Prostate gland (tissue), 2 donors: ENCODE data around the gene CTH. TPM values are rescaled to one million over a fixed set of nuclear protein-coding genes. Genes with fewer than 3 reads are reported as not detected.

Experiments used
- DNase-seq: peaks from one replicate; pipeline ENCODE4 v3.0.0-alpha.2; 2019; ENCODE audit warnings: low spot score
- H3K27ac ChIP-seq, 2 donors: fragments of 200-600 bp; sonication (generic); 2 replicates each; pipeline ENCODE4 v1.5.1; 2017 to 2019
- H3K27me3 ChIP-seq: fragments of 200-600 bp; sonication (generic); replicated peaks from 2 replicates; pipeline ENCODE4 v1.5.1; 2019; ENCODE audit not compliant: insufficient read depth
- H3K36me3 ChIP-seq, 2 donors: fragments of 200-600 bp; sonication (generic); 1 replicate in 1 of 2; 2 replicates in 1 of 2; pipeline versions ENCODE4 v1.5.1 to v1.8.1; 2017 to 2019
- H3K4me1 ChIP-seq: fragments of 200-600 bp; sonication (generic); replicated peaks from 2 replicates; pipeline ENCODE4 v1.5.1; 2019
- H3K4me3 ChIP-seq, 2 donors: fragments of 200-600 bp; sonication (generic); 2 replicates each; pipeline ENCODE4 v1.5.1; 2017 to 2019
- H3K9me3 ChIP-seq: fragments of 200-600 bp; sonication (generic); 2 replicates; pipeline ENCODE4 v1.5.1; 2017
- CTCF ChIP-seq, 4 experiments: fragments of 200-600 bp in 2 of 4; fragments of 450-650 bp in 2 of 4; sonication (generic) in 2 of 4; IDR thresholded peaks; 1 replicate in 3 of 4; 2 replicates in 1 of 4; pipeline ENCODE4 v1.5.1; 2016 to 2019; ENCODE audit warnings: antibody characterized with exemption in 4 of 4, mild to moderate bottlenecking in 2 of 4, moderate library complexity in 2 of 4
- POLR2A ChIP-seq: fragments of 450-650 bp; IDR thresholded peaks from one replicate; pipeline ENCODE4 v1.6.1; 2016; ENCODE audit warnings: antibody characterized with exemption, mild to moderate bottlenecking
- POLR2AphosphoS5 ChIP-seq: sonication (generic); formaldehyde crosslinking; IDR thresholded peaks from one replicate; pipeline ENCODE4 v1.6.1; 2017; ENCODE audit warnings: antibody characterized with exemption
- WGBS: methylation state at CpG from one replicate; pipeline ENCODE4 v1.1.5; 2018; 5-methylcytosine and 5-hydroxymethylcytosine counted together
- intact Hi-C: fragments of 100-400 bp; cut with DNase I; formaldehyde crosslinking; loops from one replicate; pipeline ENCODE4 v1.14.2; 2022
- total RNA-seq, 2 donors: library from RNA; depleted of rRNA; stranded (reverse); fragments of >200 nt; gene quantifications; one replicate each; pipeline ENCODE4 v1.1.0, GENCODE V29; 2016

Gene CTH
- total RNA-seq, 2 donors from 2014 or later: 8.1 to 12.7 TPM

- Histone ChIP-seq H3K36me3 (no peaks in the 10 kb centered on the region), H3K27me3 (no peaks in the 10 kb centered on the region), H3K4me3 (no peak overlapping the region), H3K27ac (no peak overlapping the region), H3K9me3 (no peaks in the 10 kb centered on the region), H3K4me1 (no peaks in the 10 kb centered on the region)
- no peak for DNase-seq
- TF ChIP-seq POLR2AphosphoS5 (no peak), POLR2A (no peak), CTCF (IDR thresholded peaks at IDR 0.05) (no peak)
- intact Hi-C loops: no loop called here
- WGBS: 97% methylated on average over 4 of the region's 4 CpGs
These were observed 9.3 kb downstream of the CTH start for GRCh38 chr1:70420320-70420719.

GRCh38 chr1:70426154-70427131, 15.4 kb downstream of the CTH start:
- no peak for TF ChIP-seq POLR2A
- no peak for TF ChIP-seq CTCF (IDR thresholded peaks at IDR 0.05)
- no peak for TF ChIP-seq POLR2AphosphoS5
- H3K4me1 ChIP-seq: no peaks in the 10 kb centered on the region
- no peaks in the 10 kb centered on the region for H3K27me3 ChIP-seq
- DNase-seq: no peak
- H3K4me3 ChIP-seq: no peak overlapping the region
- intact Hi-C loops: no loop called here
- no peak overlapping the region for H3K27ac ChIP-seq
- H3K36me3 ChIP-seq: no peaks in the 10 kb centered on the region
- 55% methylated on average over 7 of the region's 7 CpGs for WGBS
- no peaks in the 10 kb centered on the region for H3K9me3 ChIP-seq

- Histone ChIP-seq H3K27ac (no peak overlapping the region), H3K9me3 (no peaks in the 10 kb centered on the region), H3K4me1 (no peaks in the 10 kb centered on the region), H3K36me3 (no peaks in the 10 kb centered on the region), H3K4me3 (no peak overlapping the region), H3K27me3 (no peaks in the 10 kb centered on the region)
- no peak for TF ChIP-seq POLR2A
- no peak for TF ChIP-seq CTCF (IDR thresholded peaks at IDR 0.05)
- no peak for TF ChIP-seq POLR2AphosphoS5
- DNase-seq: no peak
- intact Hi-C loops: no loop called here
- WGBS: 88% methylated on average over 3 of the region's 3 CpGs
These were observed 16.9 kb downstream of the CTH start for GRCh38 chr1:70427976-70428375.

GRCh38 chr1:70429219-70429618, 18.2 kb downstream of the CTH start:
- Histone ChIP-seq H3K4me1 (no peaks in the 10 kb centered on the region), H3K27ac (no peak overlapping the region), H3K4me3 (no peak overlapping the region), H3K36me3 (peaks cover 0 to 4% of the 10 kb centered on the region in 2 donors), H3K9me3 (no peaks in the 10 kb centered on the region), H3K27me3 (no peaks in the 10 kb centered on the region)
- intact Hi-C loops: no loop called here
- no peak for DNase-seq
- TF ChIP-seq POLR2AphosphoS5 (no peak), POLR2A (no peak), CTCF (IDR thresholded peaks at IDR 0.05) (no peak)
- WGBS: 66% methylated on average over 2 of the region's 2 CpGs

GRCh38 chr1:70429757-70430156, 18.7 kb downstream of the CTH start:
- DNase-seq: no peak
- TF ChIP-seq POLR2AphosphoS5 (no peak), POLR2A (no peak), CTCF (IDR thresholded peaks at IDR 0.05) (no peak)
- Histone ChIP-seq H3K9me3 (no peaks in the 10 kb centered on the region), H3K27me3 (no peaks in the 10 kb centered on the region), H3K36me3 (peaks cover 0 to 4% of the 10 kb centered on the region in 2 donors), H3K27ac (no peak overlapping the region), H3K4me1 (no peaks in the 10 kb centered on the region), H3K4me3 (no peak overlapping the region)
- WGBS: 94% methylated on average over 1 of the region's 1 CpG
- intact Hi-C loops: loop anchor here (10.0 kb wide), 1 partner anchor 85 kb away; no protein-coding TSS in a partner anchor
